GM23248 (cell line): Measurements from ENCODE around the gene ZNF674.

Experiments
- EZH2 ChIP-seq: fragments of 200-600 bp; sonication (generic); IDR thresholded peaks from 2 replicates; pipeline ENCODE4 v1.6.1; 2018; ENCODE audit warnings: antibody characterized with exemption, mild to moderate bottlenecking; ENCODE audit not compliant: insufficient read depth, poor library complexity, severe bottlenecking
- EZH2phosphoT487 ChIP-seq: fragments of 200-600 bp; sonication (generic); IDR thresholded peaks from 2 replicates; pipeline ENCODE4 v1.6.1; 2018; ENCODE audit warnings: antibody characterized with exemption, moderate library complexity, mild to moderate bottlenecking, low read depth; ENCODE audit not compliant: insufficient read depth

- TF ChIP-seq EZH2phosphoT487 (no peak), EZH2 (no peak)
Observed at GRCh38 chrX:46589977-46590723, 44.9 kb upstream of the ZNF674 start.
